ENCODE measurements around the gene DENND6B. TPM values are rescaled to one million over a fixed set of nuclear protein-coding genes. Genes with fewer than 3 reads are reported as not detected.

Gene DENND6B
- total and polyA plus RNA-seq, 2 donors (not counting 3 experiments of a cell fraction or from before 2014, with no cell fraction given) = 4.1 to 5.9 TPM

- Histone ChIP-seq H3K4me1 (ENCODE audit: control insufficient read depth, extremely low read depth, insufficient read depth, low read length) (peaks cover 5% of the 10 kb centered on the region), H3K36me3 (ENCODE audit: control insufficient read depth in 2 of 2, extremely low read depth in 1 of 2, insufficient read depth in 2 of 2, low read length in 2 of 2) (no peaks in the 10 kb centered on the region), H3K4me3 (replicated peaks in 1 of 3; ENCODE audit: insufficient read depth in 1 of 3, low read depth in 1 of 3, low read length in 3 of 3) (no peak overlapping the region), H3K4me2 (ENCODE audit: insufficient read depth, low read length) (no peak overlapping the region), H3K9ac (replicated peaks; ENCODE audit: extremely low read depth, insufficient read depth, low read length) (no peak overlapping the region), H3K9me1 (replicated peaks; ENCODE audit: control insufficient read depth, extremely low read depth, insufficient read depth, low read length) (no peaks in the 10 kb centered on the region), H3K27me3 (ENCODE audit: control insufficient read depth in 2 of 2, insufficient read depth in 2 of 2, low read length in 2 of 2) (no peaks in the 10 kb centered on the region), H2AFZ (ENCODE audit: low read depth, low read length) (no peak overlapping the region), H4K20me1 (replicated peaks; ENCODE audit: control insufficient read depth, extremely low read depth, insufficient read depth, low read length) (no peaks in the 10 kb centered on the region), H3K79me2 (ENCODE audit: control insufficient read depth, insufficient read depth, low read length) (no peaks in the 10 kb centered on the region), H3K9me3 (replicated peaks; ENCODE audit: control insufficient read depth, insufficient read depth, low read length) (no peaks in the 10 kb centered on the region), H3K27ac (ENCODE audit: insufficient read depth, low read depth, low read length) (no peak overlapping the region)
- FAIRE-seq (peak; percentile 35), DNase-seq (ENCODE audit: low read depth, low spot score) (no peak)
- intact Hi-C loops (cut with micrococcal nuclease) (no loop called here), dilution Hi-C loops (cut with MboI; ENCODE audit: extremely low pct_ligation_motif_present, low sequenced_read_pairs) (no loop called here)
- POLR2A ChIA-PET = no interaction called here
- TF ChIP-seq MAX (IDR thresholded peaks at IDR 0.05; ENCODE audit: insufficient read depth, insufficient read length) = no peak
- TF ChIP-seq GATA2 (IDR thresholded peaks at IDR 0.05; ENCODE audit: insufficient read depth, insufficient read length, low read depth, low read length) = no peak
- TF ChIP-seq EZH2 (IDR thresholded peaks at IDR 0.05; ENCODE audit: borderline replicate concordance, low read depth, low read length, severe bottlenecking) = no peak
- TF ChIP-seq MYC (IDR thresholded peaks at IDR 0.05; ENCODE audit: low read depth, low read length) = no peak
- TF ChIP-seq CTCF (IDR thresholded peaks at IDR 0.05; ENCODE audit: extremely low read depth in 1 of 2, insufficient read depth in 1 of 2, low read depth in 1 of 2, low read length in 2 of 2) = no peak
- TF ChIP-seq FOS (IDR thresholded peaks at IDR 0.05; ENCODE audit: borderline replicate concordance, insufficient read depth, low read length) = no peak
- TF ChIP-seq POLR2AphosphoS5 (IDR thresholded peaks at IDR 0.05; ENCODE audit: insufficient read depth, low read depth, low read length) = no peak
- no peak for TF ChIP-seq JUN (IDR thresholded peaks at IDR 0.05; ENCODE audit: borderline replicate concordance, insufficient read depth, insufficient read length, low read depth)
- TF ChIP-seq POLR2A (IDR thresholded peaks at IDR 0.05; ENCODE audit: low read depth, low read length) = no peak
- no TSS peak for BruUV-seq (replicated peaks)
- CTCF ChIA-PET = no interaction called here
Measured at GRCh38 chr22:50338860-50339462, 12.1 kb upstream of the DENND6B start.

All from endothelial cell of umbilical vein (primary cell).